Parathyroid adenoma (tissue), 2 donors: ENCODE measurements around the gene DEFB121.

Source experiments
- H2AFZ ChIP-seq: fragments of 300-600 bp; sonication (generic); one replicate; pipeline ENCODE4 v1.7.0; 2017; ENCODE audit warnings: antibody characterized with exemption, mild to moderate bottlenecking
- H3K27ac ChIP-seq: fragments of 300-600 bp; sonication (generic); one replicate; pipeline ENCODE4 v1.7.0; 2017
- H3K27me3 ChIP-seq: fragments of 300-600 bp; sonication (generic); one replicate; pipeline ENCODE4 v1.7.0; 2017; ENCODE audit warnings: low read length; ENCODE audit not compliant: control insufficient read depth, insufficient read depth
- H3K36me3 ChIP-seq: fragments of 300-600 bp; sonication (generic); one replicate; pipeline ENCODE4 v1.7.0; 2017; ENCODE audit warnings: low read length; ENCODE audit not compliant: control insufficient read depth, insufficient read depth
- H3K4me1 ChIP-seq: fragments of 300-600 bp; sonication (generic); one replicate; pipeline ENCODE4 v1.7.0; 2017; ENCODE audit warnings: control low read depth
- H3K4me2 ChIP-seq: fragments of 300-600 bp; sonication (generic); one replicate; pipeline ENCODE4 v1.7.0; 2017; ENCODE audit warnings: low read length
- H3K4me3 ChIP-seq: fragments of 300-600 bp; sonication (generic); one replicate; pipeline ENCODE4 v1.7.0; 2017; ENCODE audit warnings: low read depth, low read length
- H3K79me2 ChIP-seq: fragments of 300-600 bp; sonication (generic); one replicate; pipeline ENCODE4 v1.7.0; 2017; ENCODE audit warnings: control low read depth
- H3K9ac ChIP-seq: fragments of 300-600 bp; sonication (generic); one replicate; pipeline ENCODE4 v1.7.0; 2017; ENCODE audit warnings: mild to moderate bottlenecking
- H3K9me3 ChIP-seq: fragments of 300-600 bp; sonication (generic); one replicate; pipeline ENCODE4 v1.7.0; 2017; ENCODE audit warnings: low read length; ENCODE audit not compliant: control insufficient read depth
- TF ChIP-seq, protein P1 (sequence below): fragments of 300-600 bp; sonication (generic); IDR thresholded peaks from one replicate; pipeline ENCODE4 v1.7.0; 2017; ENCODE audit warnings: antibody characterized with exemption, mild to moderate bottlenecking
- donor health status: primary hyperparathyroidism.

The DEFB121 gene, protein sequence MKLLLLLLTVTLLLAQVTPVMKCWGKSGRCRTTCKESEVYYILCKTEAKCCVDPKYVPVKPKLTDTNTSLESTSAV

DNA sequence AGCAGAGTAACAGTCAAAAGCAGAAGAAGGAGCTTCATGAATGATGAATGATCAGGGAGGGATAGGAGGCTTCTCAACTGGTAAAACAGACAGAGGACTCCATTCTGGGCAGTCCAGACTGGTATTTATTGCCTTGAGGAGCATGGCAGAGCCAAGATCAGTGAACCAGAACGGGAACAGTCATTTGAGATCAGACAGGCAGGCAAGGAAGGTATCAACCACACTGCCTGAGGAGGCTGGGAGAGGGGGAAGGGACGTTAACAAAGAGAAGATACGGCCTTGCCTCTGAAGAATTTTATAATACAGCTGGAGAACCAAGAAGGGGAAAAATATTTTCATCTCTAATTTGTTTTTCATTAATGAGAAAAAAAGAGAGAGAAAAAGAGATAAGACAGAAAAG, at the start of gene DEFB121:
Gene DEFB121, minus strand, starts transcription at position 101 of the 400 bp plus-strand sequence. Its CDS starts 63 bp downstream, at position 38.
- Histone ChIP-seq H3K79me2 (no peaks in the 10 kb centered on the region), H2AFZ (no peak within 1 kb of the TSS), H3K9me3 (no peaks in the 10 kb centered on the region), H3K4me1 (no peaks in the 10 kb centered on the region), H3K4me3 (no peak within 1 kb of the TSS), H3K27ac (no peak within 1 kb of the TSS), H3K4me2 (no peak within 1 kb of the TSS), H3K36me3 (no peaks in the 10 kb centered on the region), H3K9ac (no peak within 1 kb of the TSS), H3K27me3 (no peaks in the 10 kb centered on the region)
- TF ChIP-seq, protein P1, sequence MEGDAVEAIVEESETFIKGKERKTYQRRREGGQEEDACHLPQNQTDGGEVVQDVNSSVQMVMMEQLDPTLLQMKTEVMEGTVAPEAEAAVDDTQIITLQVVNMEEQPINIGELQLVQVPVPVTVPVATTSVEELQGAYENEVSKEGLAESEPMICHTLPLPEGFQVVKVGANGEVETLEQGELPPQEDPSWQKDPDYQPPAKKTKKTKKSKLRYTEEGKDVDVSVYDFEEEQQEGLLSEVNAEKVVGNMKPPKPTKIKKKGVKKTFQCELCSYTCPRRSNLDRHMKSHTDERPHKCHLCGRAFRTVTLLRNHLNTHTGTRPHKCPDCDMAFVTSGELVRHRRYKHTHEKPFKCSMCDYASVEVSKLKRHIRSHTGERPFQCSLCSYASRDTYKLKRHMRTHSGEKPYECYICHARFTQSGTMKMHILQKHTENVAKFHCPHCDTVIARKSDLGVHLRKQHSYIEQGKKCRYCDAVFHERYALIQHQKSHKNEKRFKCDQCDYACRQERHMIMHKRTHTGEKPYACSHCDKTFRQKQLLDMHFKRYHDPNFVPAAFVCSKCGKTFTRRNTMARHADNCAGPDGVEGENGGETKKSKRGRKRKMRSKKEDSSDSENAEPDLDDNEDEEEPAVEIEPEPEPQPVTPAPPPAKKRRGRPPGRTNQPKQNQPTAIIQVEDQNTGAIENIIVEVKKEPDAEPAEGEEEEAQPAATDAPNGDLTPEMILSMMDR, result no peak

GRCh38 chr20:31454361-31454760, 48.3 kb upstream of the DEFB121 start:
- no peaks in the 10 kb centered on the region for H3K27me3 ChIP-seq
- no peak overlapping the region for H3K9ac ChIP-seq
- no peaks in the 10 kb centered on the region for H3K36me3 ChIP-seq
- no peak overlapping the region for H2AFZ ChIP-seq
- TF ChIP-seq, protein P1, result no peak
- H3K27ac ChIP-seq, result no peak overlapping the region
- H3K4me1 ChIP-seq, result no peaks in the 10 kb centered on the region
- no peaks in the 10 kb centered on the region for H3K9me3 ChIP-seq
- no peak overlapping the region for H3K4me2 ChIP-seq
- no peak overlapping the region for H3K4me3 ChIP-seq
- H3K79me2 ChIP-seq, result no peaks in the 10 kb centered on the region

GRCh38 chr20:31452575-31452974, 46.6 kb upstream of the DEFB121 start:
- Histone ChIP-seq H3K27me3 (no peaks in the 10 kb centered on the region), H3K9me3 (no peaks in the 10 kb centered on the region), H3K4me1 (no peaks in the 10 kb centered on the region), H3K4me2 (no peak overlapping the region), H2AFZ (no peak overlapping the region), H3K36me3 (no peaks in the 10 kb centered on the region), H3K4me3 (no peak overlapping the region), H3K79me2 (no peaks in the 10 kb centered on the region), H3K27ac (no peak overlapping the region), H3K9ac (no peak overlapping the region)
- TF ChIP-seq, protein P1, result no peak

DNA sequence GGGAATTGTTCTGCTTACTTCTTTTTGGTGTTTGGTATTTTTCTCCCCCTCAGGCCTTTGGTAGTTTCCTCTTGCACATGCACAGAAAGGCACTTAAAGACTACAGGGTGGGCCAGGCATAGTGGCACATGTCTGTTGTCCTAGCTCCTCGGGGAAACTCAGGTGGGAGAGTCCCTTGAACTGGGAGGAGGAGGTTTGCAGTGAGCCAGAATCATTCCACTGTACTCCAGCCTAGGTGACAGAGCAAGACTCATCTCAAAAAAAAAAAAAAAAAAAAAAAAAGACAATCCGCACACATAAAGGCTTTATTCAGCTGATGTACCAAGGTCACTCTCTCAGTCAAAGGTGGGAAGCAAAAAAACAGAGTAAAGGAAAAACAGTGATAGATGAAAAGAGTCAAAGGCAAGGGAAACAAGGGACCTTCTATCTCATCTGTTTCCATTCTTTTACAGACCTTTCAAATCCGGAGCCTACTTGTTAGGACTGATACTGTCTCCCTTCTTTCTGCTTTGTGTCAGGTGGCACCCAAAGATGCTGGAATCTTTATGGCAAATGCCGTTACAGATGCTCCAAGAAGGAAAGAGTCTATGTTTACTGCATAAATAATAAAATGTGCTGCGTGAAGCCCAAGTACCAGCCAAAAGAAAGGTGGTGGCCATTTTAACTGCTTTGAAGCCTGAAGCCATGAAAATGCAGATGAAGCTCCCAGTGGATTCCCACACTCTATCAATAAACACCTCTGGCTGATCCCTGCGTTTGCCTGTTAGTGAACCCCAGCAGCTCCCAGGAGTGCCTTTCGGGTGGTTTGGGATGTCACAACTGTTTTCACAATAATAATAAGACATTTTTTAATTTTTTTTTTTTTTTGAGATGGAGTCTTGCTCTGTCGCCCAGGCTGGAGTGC, 43.7 kb upstream of the DEFB121 start:
- Histone ChIP-seq H3K36me3 (no peaks in the 10 kb centered on the region), H3K4me2 (no peak overlapping the region), H3K27ac (no peak overlapping the region), H3K79me2 (no peaks in the 10 kb centered on the region), H3K4me3 (no peak overlapping the region), H2AFZ (no peak overlapping the region), H3K9me3 (no peaks in the 10 kb centered on the region), H3K4me1 (no peaks in the 10 kb centered on the region), H3K9ac (no peak overlapping the region), H3K27me3 (no peaks in the 10 kb centered on the region)
- TF ChIP-seq, protein P1, result no peak
